K562 (cell line): ENCODE data around the gene SMIM17. TPM values are rescaled to one million over a fixed set of nuclear protein-coding genes. Genes with fewer than 3 reads are reported as not detected.

Experiments used
- BCOR ChIP-seq: fragments of 450-650 bp; IDR thresholded peaks from 2 replicates; pipeline ENCODE4 v1.6.1; 2016
- CBX2 ChIP-seq: fragments of 200-600 bp; sonication (generic); IDR thresholded peaks from one replicate; pipeline ENCODE4 v1.6.1; 2012; ENCODE audit warnings: mild to moderate bottlenecking, low read length, inconsistent platforms; ENCODE audit not compliant: insufficient read depth, poor library complexity, severe bottlenecking
- CHD2 ChIP-seq: IDR thresholded peaks from 2 replicates; pipeline ENCODE4 v1.6.1; 2011; ENCODE audit warnings: low read depth, low read length
- CREM ChIP-seq: IDR thresholded peaks from 2 replicates; pipeline ENCODE4 v1.6.1; 2014; ENCODE audit warnings: antibody characterized with exemption, low read depth
- CTCFL ChIP-seq: IDR thresholded peaks from 2 replicates; pipeline ENCODE4 v1.6.1; 2011; ENCODE audit warnings: borderline replicate concordance, low read depth, mild to moderate bottlenecking, moderate library complexity, low read length; ENCODE audit not compliant: insufficient read depth, poor library complexity, severe bottlenecking
- ELF4 ChIP-seq: fragments of 450-650 bp; formaldehyde crosslinking; IDR thresholded peaks from 2 replicates; pipeline ENCODE4 v1.4.0; 2022; ENCODE audit warnings: missing genetic modification characterization
- IRF2 ChIP-seq: sonication (generic); formaldehyde crosslinking; IDR thresholded peaks from 2 replicates; pipeline ENCODE4 v1.8.1; 2022; ENCODE audit warnings: mild to moderate bottlenecking, missing genetic modification reagents
- KAT7 ChIP-seq: sonication (generic); formaldehyde crosslinking; IDR thresholded peaks from 2 replicates; pipeline ENCODE4 v1.8.0; 2022; ENCODE audit warnings: missing genetic modification reagents, mild to moderate bottlenecking, borderline replicate concordance
- MCM2 ChIP-seq: fragments of 450-650 bp; IDR thresholded peaks from 2 replicates; pipeline ENCODE4 v1.6.1; 2017; ENCODE audit warnings: low read depth, mild to moderate bottlenecking
- MTA3 ChIP-seq: fragments of 450-650 bp; formaldehyde crosslinking; IDR thresholded peaks from 2 replicates; pipeline ENCODE4 v1.6.1; 2017; ENCODE audit warnings: mild to moderate bottlenecking, borderline replicate concordance
- NONO ChIP-seq, 2 experiments: fragments of 200-400 bp in 1 of 2; fragments of 450-650 bp in 1 of 2; formaldehyde crosslinking in 1 of 2; IDR thresholded peaks; 2 replicates each; pipeline ENCODE4 v1.6.1; 2017; ENCODE audit warnings: low read depth in 2 of 2, mild to moderate bottlenecking in 2 of 2, moderate library complexity in 2 of 2, low read length in 1 of 2
- NR2C1 ChIP-seq, 2 experiments: fragments of 450-650 bp; IDR thresholded peaks; 2 replicates each; pipeline ENCODE4 v1.6.1; 2017; ENCODE audit warnings: mild to moderate bottlenecking in 2 of 2, antibody characterized with exemption in 1 of 2, inconsistent platforms in 1 of 2, missing compliant biosample characterization in 1 of 2, missing genetic modification characterization in 1 of 2
- NR3C1 ChIP-seq: sonication (generic); formaldehyde crosslinking; IDR thresholded peaks from 2 replicates; pipeline ENCODE4 v1.8.1; 2022; ENCODE audit warnings: missing genetic modification reagents
- OTX1 ChIP-seq: fragments of 450-650 bp; formaldehyde crosslinking; IDR thresholded peaks from 2 replicates; pipeline ENCODE4 v1.4.0; 2022; ENCODE audit warnings: mild to moderate bottlenecking
- PCBP2 ChIP-seq: fragments of 200-400 bp; formaldehyde crosslinking; IDR thresholded peaks from 2 replicates; pipeline ENCODE4 v1.6.1; 2018; ENCODE audit warnings: low read length, low read depth, mild to moderate bottlenecking, moderate library complexity; ENCODE audit not compliant: poor library complexity, severe bottlenecking
- TAF1 ChIP-seq: IDR thresholded peaks from 2 replicates; pipeline ENCODE4 v1.6.1; 2011; ENCODE audit warnings: mild to moderate bottlenecking, low read length, moderate library complexity; ENCODE audit not compliant: insufficient read depth, control insufficient read depth, severe bottlenecking; ENCODE audit errors: extremely low read depth
- TRIM24 ChIP-seq, 2 experiments: fragments of 450-650 bp; IDR thresholded peaks; 2 replicates each; pipeline ENCODE4 v1.6.1; 2016
- ZBTB2 ChIP-seq: fragments of 450-650 bp; IDR thresholded peaks from 2 replicates; pipeline ENCODE4 v1.6.1; 2016; ENCODE audit warnings: antibody characterized with exemption
- ZC3H11A ChIP-seq: IDR thresholded peaks from 2 replicates; pipeline ENCODE4 v1.6.1; 2012; ENCODE audit warnings: low read depth, low read length, improper control_type of control experiment
- polyA plus RNA-seq, 8 experiments: library from polyadenylated mRNA; depleted of rRNA in 4 of 8; stranded (reverse) in 5 of 8; unstranded in 3 of 8; fragments of >200 nt; fragmentation: Nextera tagmentation in 2 of 8; fragmentation: Illumina TruSeq in 1 of 8; extraction: Ambion mirVana in 2 of 8; extraction: Trizol in 1 of 8; gene quantifications; 2 replicates each; pipeline versions ENCODE4 v1.2.1 to v1.2.3, GENCODE V29; 2011 to 2014; ENCODE audit warnings: inconsistent platforms in 1 of 8, missing spikeins in 1 of 8
- total RNA-seq, 7 experiments: library from RNA; depleted of rRNA in 6 of 7; stranded (reverse); fragments of >200 nt in 6 of 7; fragmentation: Illumina TruSeq in 2 of 7; extraction: Trizol in 2 of 7; gene quantifications; 2 replicates each; pipeline versions ENCODE4 v1.2.1 to v1.2.3, GENCODE V29; 2011 to 2021; ENCODE audit warnings: low replicate concordance in 1 of 7
- TF ChIP-seq, protein P1 (sequence below): fragments of 450-650 bp; IDR thresholded peaks from 2 replicates; pipeline ENCODE4 v1.6.1; 2016; ENCODE audit warnings: borderline replicate concordance
- TF ChIP-seq, protein P2 (sequence below): fragments of 250-450 bp; sonication (Bioruptor Pico); IDR thresholded peaks from 2 replicates; pipeline ENCODE4 v1.5.0; 2021; ENCODE audit warnings: mild to moderate bottlenecking, borderline replicate concordance

Gene SMIM17
- total and polyA plus RNA-seq, 9 of the 15 experiments (the other 6 are each of a cell fraction or from before 2014, with no cell fraction given), result not detected

DNA sequence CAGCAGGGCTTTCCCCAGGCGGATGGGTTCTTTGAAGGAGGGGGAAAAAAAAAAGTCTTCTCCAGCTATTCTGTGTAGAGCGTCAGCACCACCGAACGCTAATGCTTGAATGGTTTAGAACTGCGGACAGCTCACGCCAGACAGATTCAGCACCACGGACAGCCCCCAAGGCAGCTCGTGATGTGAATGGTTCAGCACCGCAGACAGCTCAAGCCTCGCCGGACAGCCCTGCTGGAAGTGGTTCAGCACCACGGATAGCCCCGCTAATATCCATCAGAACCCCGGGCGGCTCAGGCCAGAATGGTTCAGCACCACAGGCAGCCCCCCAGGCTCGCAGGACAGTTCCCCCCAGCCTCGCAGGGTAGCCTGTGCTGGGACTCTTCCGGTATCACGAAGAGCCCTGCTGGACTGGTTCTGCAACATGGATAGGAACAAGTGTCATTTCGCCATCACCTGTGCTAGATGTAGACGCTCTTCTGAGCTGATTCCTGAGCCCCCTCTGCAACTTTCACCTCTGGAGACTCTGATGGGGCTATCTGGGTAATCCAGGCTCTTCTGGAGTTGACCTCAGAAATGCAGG, 4.9 kb upstream of the SMIM17 start (continued):
- TF ChIP-seq, protein P1, sequence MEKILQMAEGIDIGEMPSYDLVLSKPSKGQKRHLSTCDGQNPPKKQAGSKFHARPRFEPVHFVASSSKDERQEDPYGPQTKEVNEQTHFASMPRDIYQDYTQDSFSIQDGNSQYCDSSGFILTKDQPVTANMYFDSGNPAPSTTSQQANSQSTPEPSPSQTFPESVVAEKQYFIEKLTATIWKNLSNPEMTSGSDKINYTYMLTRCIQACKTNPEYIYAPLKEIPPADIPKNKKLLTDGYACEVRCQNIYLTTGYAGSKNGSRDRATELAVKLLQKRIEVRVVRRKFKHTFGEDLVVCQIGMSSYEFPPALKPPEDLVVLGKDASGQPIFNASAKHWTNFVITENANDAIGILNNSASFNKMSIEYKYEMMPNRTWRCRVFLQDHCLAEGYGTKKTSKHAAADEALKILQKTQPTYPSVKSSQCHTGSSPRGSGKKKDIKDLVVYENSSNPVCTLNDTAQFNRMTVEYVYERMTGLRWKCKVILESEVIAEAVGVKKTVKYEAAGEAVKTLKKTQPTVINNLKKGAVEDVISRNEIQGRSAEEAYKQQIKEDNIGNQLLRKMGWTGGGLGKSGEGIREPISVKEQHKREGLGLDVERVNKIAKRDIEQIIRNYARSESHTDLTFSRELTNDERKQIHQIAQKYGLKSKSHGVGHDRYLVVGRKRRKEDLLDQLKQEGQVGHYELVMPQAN, result 0 out of 2 replicates have a peak, but pooled peaks have one; percentile 31
- TF ChIP-seq CTCFL (no peak), ELF4 (CRISPR knock-in tag) (no peak), MTA3 (no peak), PCBP2 (no peak), BCOR (no peak), IRF2 (CRISPR knock-in tag) (peak; percentile 84; the same call in 1 of the 2 replicates), MCM2 (no peak), OTX1 (CRISPR knock-in tag) (no peak), ZBTB2 (no peak), ZC3H11A (no peak), CREM (peak; percentile 68; the same call in 1 of the 2 replicates), TRIM24 (IDR thresholded peaks at IDR 0.05) (no peak), CBX2 (no peak), NR2C1 (IDR thresholded peaks at IDR 0.05) (no peak), NR2C1 (tag; IDR thresholded peaks at IDR 0.05) (no peak), TAF1 (no peak), NR3C1 (CRISPR knock-in tag) (peak; percentile 94), NONO (IDR thresholded peaks at IDR 0.05; ENCODE audit: low read depth in 2 of 2, low read length in 1 of 2) (no peak), KAT7 (CRISPR knock-in tag) (no peak), CHD2 (no peak)
- TF ChIP-seq, protein P2, sequence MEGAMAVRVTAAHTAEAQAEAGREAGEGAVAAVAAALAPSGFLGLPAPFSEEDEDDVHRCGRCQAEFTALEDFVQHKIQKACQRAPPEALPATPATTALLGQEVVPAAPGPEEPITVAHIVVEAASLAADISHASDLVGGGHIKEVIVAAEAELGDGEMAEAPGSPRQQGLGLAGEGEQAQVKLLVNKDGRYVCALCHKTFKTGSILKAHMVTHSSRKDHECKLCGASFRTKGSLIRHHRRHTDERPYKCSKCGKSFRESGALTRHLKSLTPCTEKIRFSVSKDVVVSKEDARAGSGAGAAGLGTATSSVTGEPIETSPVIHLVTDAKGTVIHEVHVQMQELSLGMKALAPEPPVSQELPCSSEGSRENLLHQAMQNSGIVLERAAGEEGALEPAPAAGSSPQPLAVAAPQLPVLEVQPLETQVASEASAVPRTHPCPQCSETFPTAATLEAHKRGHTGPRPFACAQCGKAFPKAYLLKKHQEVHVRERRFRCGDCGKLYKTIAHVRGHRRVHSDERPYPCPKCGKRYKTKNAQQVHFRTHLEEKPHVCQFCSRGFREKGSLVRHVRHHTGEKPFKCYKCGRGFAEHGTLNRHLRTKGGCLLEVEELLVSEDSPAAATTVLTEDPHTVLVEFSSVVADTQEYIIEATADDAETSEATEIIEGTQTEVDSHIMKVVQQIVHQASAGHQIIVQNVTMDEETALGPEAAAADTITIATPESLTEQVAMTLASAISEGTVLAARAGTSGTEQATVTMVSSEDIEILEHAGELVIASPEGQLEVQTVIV (CRISPR knock-in tag), result no peak
